GM12878 (cell line): ENCODE data around the gene CTNNAL1. TPM values are rescaled to one million over a fixed set of nuclear protein-coding genes. Genes with fewer than 3 reads are reported as not detected.

ENCODE experiments used
- ATAC-seq: fragments of 200-7000 bp; cut with Tn5 transposase; 3 replicates; pipeline ENCODE4 v1.9.1; 2020; ENCODE audit warnings: mild to moderate bottlenecking, moderate library complexity
- BruUV-seq: library from RNA; stranded (reverse); fragments of 400-500 nt; replicated peaks from 2 replicates; lab custom pipeline; 2021; lab: Mats Ljungman, UMichigan
- CTCF ChIA-PET: fragments of 300-600 bp; sonication (Branson Sonifier 250); formaldehyde crosslinking; extraction: SDS; loops from one replicate; lab custom pipeline; 2021; ENCODE audit warnings: inconsistent platforms; lab: Yijun Ruan, JAX
- POLR2A ChIA-PET: fragments of 350-600 bp; formaldehyde crosslinking; extraction: SDS; loops from one replicate; lab custom pipeline; 2021; ENCODE audit warnings: inconsistent platforms; lab: Charles Lee
- RAD21 ChIA-PET: fragments of 300-600 bp; sonication (Branson Sonifier 250); formaldehyde crosslinking; loops from one replicate; lab custom pipeline; 2023; ENCODE audit warnings: antibody characterized with exemption; ENCODE audit not compliant: unreplicated experiment; lab: Charles Lee
- SMC1A ChIA-PET: fragments of 300-600 bp; sonication (Branson Sonifier 250); formaldehyde crosslinking; loops from one replicate; lab custom pipeline; 2023; ENCODE audit not compliant: unreplicated experiment, uncharacterized antibody; lab: Charles Lee
- DNase-seq: peaks from one replicate; pipeline ENCODE4 v3.0.0-alpha.2; 2011; ENCODE audit warnings: low read depth, low spot score
- FAIRE-seq: peaks from 3 replicates; lab custom pipeline; 2011; peaks lifted over from hg19 to GRCh38; lab: Jason Lieb, UNC
- H2AFZ ChIP-seq: 2 replicates; pipeline ENCODE4 v1.6.0; 2011; ENCODE audit warnings: low read depth, low read length, control low read depth; ENCODE audit not compliant: control insufficient read depth
- H3K27ac ChIP-seq: 2 replicates; pipeline ENCODE4 v1.5.1; 2011; ENCODE audit warnings: control low read depth; ENCODE audit not compliant: control insufficient read depth, insufficient read depth
- H3K27me3 ChIP-seq, 2 experiments: replicated peaks in 1 of 2; 2 replicates each; pipeline versions ENCODE4 v1.6.0 to v1.6.1; 2011; ENCODE audit warnings: low read length in 1 of 2; ENCODE audit not compliant: control insufficient read depth in 2 of 2, insufficient read depth in 2 of 2
- H3K36me3 ChIP-seq, 2 experiments: 2 replicates each; pipeline ENCODE4 v1.5.1; 2011; ENCODE audit warnings: low read length in 1 of 2; ENCODE audit not compliant: control insufficient read depth in 2 of 2, insufficient read depth in 2 of 2
- H3K4me1 ChIP-seq: 2 replicates; pipeline ENCODE4 v1.6.1; 2011; ENCODE audit warnings: mild to moderate bottlenecking, low read length, moderate library complexity, mixed read lengths; ENCODE audit not compliant: control insufficient read depth, insufficient read depth
- H3K4me2 ChIP-seq: 2 replicates; pipeline ENCODE4 v1.6.0; 2011; ENCODE audit warnings: control low read depth; ENCODE audit not compliant: control insufficient read depth, insufficient read depth
- H3K4me3 ChIP-seq: fragments of 200-600 bp; sonication (generic); 2 replicates; pipeline ENCODE4 v1.5.1; 2016
- H3K79me2 ChIP-seq: 2 replicates; pipeline ENCODE4 v1.6.0; 2011; ENCODE audit warnings: low read length; ENCODE audit not compliant: control insufficient read depth, insufficient read depth
- H3K9ac ChIP-seq: 2 replicates; pipeline ENCODE4 v1.8.0; 2011; ENCODE audit warnings: low read length, control low read depth, mixed read lengths; ENCODE audit not compliant: control insufficient read depth, insufficient read depth
- H3K9me3 ChIP-seq: replicated peaks from 3 replicates; pipeline ENCODE4 v1.5.1; 2011; ENCODE audit warnings: mild to moderate bottlenecking, low read length; ENCODE audit not compliant: control insufficient read depth, insufficient read depth
- H4K20me1 ChIP-seq: 2 replicates; pipeline ENCODE4 v1.6.0; 2011; ENCODE audit not compliant: control insufficient read depth, insufficient read depth
- CBX3 ChIP-seq: fragments of 200-600 bp; sonication (generic); IDR thresholded peaks from 2 replicates; pipeline ENCODE4 v1.6.1; 2016; ENCODE audit warnings: low read depth, borderline replicate concordance
- ETV6 ChIP-seq, 2 experiments: fragments of 450-650 bp in 1 of 2; IDR thresholded peaks in 1 of 2; conservative IDR thresholded peaks in 1 of 2; 2 replicates each; pipeline ENCODE4 v1.6.1; 2014; ENCODE audit warnings: antibody characterized with exemption in 1 of 2, borderline replicate concordance in 1 of 2, low read depth in 1 of 2, mild to moderate bottlenecking in 1 of 2, moderate library complexity in 1 of 2
- WGBS: methylation state at CpG from one replicate; pipeline ENCODE4 v1.1.6; 2016; ENCODE audit warnings: low lambda C conversion rate; ENCODE audit not compliant: insufficient replicate concordance, insufficient coverage; ENCODE audit errors: missing lambda C conversion rate; 5-methylcytosine and 5-hydroxymethylcytosine counted together
- in situ Hi-C: fragments of 300-500 bp; cut with MboI; formaldehyde crosslinking; loops from 9 replicates; pipeline ENCODE4 v1.14.3; 2018; ENCODE audit warnings: mixed read lengths
- intact Hi-C: fragments of 100-400 bp; cut with micrococcal nuclease; formaldehyde crosslinking; loops from one replicate; pipeline ENCODE4 v1.14.2; 2022; ENCODE audit not compliant: unreplicated experiment
- polyA plus RNA-seq, 11 experiments: library from polyadenylated mRNA; depleted of rRNA in 4 of 11; unstranded in 6 of 11; stranded (reverse) in 5 of 11; fragments of >200 nt; fragmentation: Nextera tagmentation in 4 of 11; fragmentation: Illumina TruSeq in 1 of 11; extraction: Ambion mirVana in 4 of 11; extraction: Trizol in 1 of 11; gene quantifications; 1 replicate in 1 of 11; 2 replicates in 10 of 11; pipeline versions ENCODE4 v1.2.1 to v1.2.3, GENCODE V29; 2011 to 2016; ENCODE audit warnings: inconsistent platforms in 2 of 11, missing spikeins in 2 of 11, low read depth in 1 of 11
- total RNA-seq, 4 experiments: library from RNA; depleted of rRNA in 3 of 4; stranded (reverse); fragments of >200 nt in 3 of 4; fragmentation: Illumina TruSeq in 1 of 4; extraction: Trizol in 1 of 4; gene quantifications; 2 replicates each; pipeline versions ENCODE4 v1.2.1 to v1.2.3, GENCODE V29; 2013 to 2021
- TF ChIP-seq, protein P1 (sequence below): fragments of 450-650 bp; formaldehyde crosslinking; IDR thresholded peaks from 2 replicates; pipeline ENCODE4 v1.4.0; 2020; ENCODE audit warnings: mild to moderate bottlenecking, moderate library complexity

CTNNAL1 gene
- total and polyA plus RNA-seq, 10 of the 15 experiments (the other 5 are each of a cell fraction or from before 2014, with no cell fraction given), result 16.3 to 82.5 (median 45.2) TPM

DNA sequence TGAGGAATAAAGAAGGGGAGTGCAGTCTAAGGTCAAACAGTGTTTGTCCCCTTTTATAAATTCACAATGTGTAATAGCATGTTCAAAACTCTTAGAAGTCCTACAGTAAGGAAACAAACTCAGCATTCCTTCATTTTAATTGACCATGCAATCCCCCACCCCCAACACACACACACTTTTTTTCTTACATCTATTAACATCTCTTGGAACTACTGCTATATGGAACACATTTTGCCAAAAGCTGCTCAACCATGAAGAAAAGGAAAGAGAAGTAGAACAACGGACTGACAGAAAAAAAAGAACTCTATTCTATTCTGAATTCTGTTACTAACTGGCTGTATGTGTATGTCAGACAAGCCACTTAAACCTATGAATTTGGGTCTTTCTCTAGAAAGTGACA is 2.8 kb upstream of the CTNNAL1 start:
- ChIA-PET CTCF (interaction anchor here (2.0 kb wide), 1 partner anchor 62 kb away, joined by 5 read pairs; no protein-coding TSS in a partner anchor), POLR2A (no interaction called here)
- no TSS peak for BruUV-seq

More for the DNA sequence above, 2.8 kb upstream of the CTNNAL1 start:
- no peaks in the 10 kb centered on the region for H4K20me1 ChIP-seq
- SMC1A ChIA-PET, result interaction anchor here (1.7 kb wide), 1 partner anchor 72 kb away, joined by 3 read pairs; no protein-coding TSS in a partner anchor
- intact Hi-C loops (loop anchor here (10.0 kb wide), 1 partner anchor 399 kb away; no protein-coding TSS in a partner anchor), in situ Hi-C loops (loop anchor here (5.0 kb wide), 1 partner anchor 49 kb away; no protein-coding TSS in a partner anchor)
- no peak for DNase-seq
- no peaks in the 10 kb centered on the region for H3K27me3 ChIP-seq
- H3K9ac ChIP-seq, result no peak overlapping the region
- no peak overlapping the region for H3K4me2 ChIP-seq
- H3K36me3 ChIP-seq, result no peaks in the 10 kb centered on the region; a peak in 1 of 4 replicates
- FAIRE-seq, result no peak
- no peak for TF ChIP-seq CBX3
- TF ChIP-seq, protein P1, sequence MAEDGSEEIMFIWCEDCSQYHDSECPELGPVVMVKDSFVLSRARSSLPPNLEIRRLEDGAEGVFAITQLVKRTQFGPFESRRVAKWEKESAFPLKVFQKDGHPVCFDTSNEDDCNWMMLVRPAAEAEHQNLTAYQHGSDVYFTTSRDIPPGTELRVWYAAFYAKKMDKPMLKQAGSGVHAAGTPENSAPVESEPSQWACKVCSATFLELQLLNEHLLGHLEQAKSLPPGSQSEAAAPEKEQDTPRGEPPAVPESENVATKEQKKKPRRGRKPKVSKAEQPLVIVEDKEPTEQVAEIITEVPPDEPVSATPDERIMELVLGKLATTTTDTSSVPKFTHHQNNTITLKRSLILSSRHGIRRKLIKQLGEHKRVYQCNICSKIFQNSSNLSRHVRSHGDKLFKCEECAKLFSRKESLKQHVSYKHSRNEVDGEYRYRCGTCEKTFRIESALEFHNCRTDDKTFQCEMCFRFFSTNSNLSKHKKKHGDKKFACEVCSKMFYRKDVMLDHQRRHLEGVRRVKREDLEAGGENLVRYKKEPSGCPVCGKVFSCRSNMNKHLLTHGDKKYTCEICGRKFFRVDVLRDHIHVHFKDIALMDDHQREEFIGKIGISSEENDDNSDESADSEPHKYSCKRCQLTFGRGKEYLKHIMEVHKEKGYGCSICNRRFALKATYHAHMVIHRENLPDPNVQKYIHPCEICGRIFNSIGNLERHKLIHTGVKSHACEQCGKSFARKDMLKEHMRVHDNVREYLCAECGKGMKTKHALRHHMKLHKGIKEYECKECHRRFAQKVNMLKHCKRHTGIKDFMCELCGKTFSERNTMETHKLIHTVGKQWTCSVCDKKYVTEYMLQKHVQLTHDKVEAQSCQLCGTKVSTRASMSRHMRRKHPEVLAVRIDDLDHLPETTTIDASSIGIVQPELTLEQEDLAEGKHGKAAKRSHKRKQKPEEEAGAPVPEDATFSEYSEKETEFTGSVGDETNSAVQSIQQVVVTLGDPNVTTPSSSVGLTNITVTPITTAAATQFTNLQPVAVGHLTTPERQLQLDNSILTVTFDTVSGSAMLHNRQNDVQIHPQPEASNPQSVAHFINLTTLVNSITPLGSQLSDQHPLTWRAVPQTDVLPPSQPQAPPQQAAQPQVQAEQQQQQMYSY (CRISPR knock-in tag), result no peak
- no peak for TF ChIP-seq ETV6 (conservative IDR thresholded peaks at IDR 0.05 in 1 of 2, IDR thresholded peaks at IDR 0.05 in 1 of 2; ENCODE audit: borderline replicate concordance in 1 of 2, low read depth in 1 of 2)
- RAD21 ChIA-PET, result no interaction called here
- 93% methylated on average over 1 of the region's 1 CpG for WGBS
- H3K4me3 ChIP-seq, result no peak overlapping the region
- H3K79me2 ChIP-seq, result peaks cover 10% of the 10 kb centered on the region
- no peak overlapping the region for H2AFZ ChIP-seq
- H3K9me3 ChIP-seq, result no peaks in the 10 kb centered on the region
- no peak for ATAC-seq
- no peak overlapping the region for H3K27ac ChIP-seq
- H3K4me1 ChIP-seq, result peaks cover 22% of the 10 kb centered on the region
